IMR-90 (cell line): ENCODE results near the gene SNRNP25.

Experiments used
- BHLHE40 ChIP-seq: fragments of 150-350 bp; IDR thresholded peaks from 2 replicates; pipeline ENCODE4 v1.6.1; 2016; ENCODE audit warnings: mild to moderate bottlenecking, low read depth, low read length
- CHD1 ChIP-seq: IDR thresholded peaks from 2 replicates; pipeline ENCODE4 v1.6.1; 2012; ENCODE audit warnings: low read depth, low read length, improper control_type of control experiment
- MAFK ChIP-seq: IDR thresholded peaks from 2 replicates; pipeline ENCODE4 v1.6.1; 2012; ENCODE audit warnings: low read depth, low read length, improper control_type of control experiment
- MXI1 ChIP-seq: IDR thresholded peaks from 2 replicates; pipeline ENCODE4 v1.6.1; 2012; ENCODE audit warnings: low read depth, mild to moderate bottlenecking, low read length, moderate library complexity, borderline replicate concordance
- POLR2A ChIP-seq: IDR thresholded peaks from 2 replicates; pipeline ENCODE4 v1.6.1; 2012; ENCODE audit warnings: mild to moderate bottlenecking, low read depth, low read length
- RAD21 ChIP-seq: IDR thresholded peaks from 2 replicates; pipeline ENCODE4 v1.6.1; 2012; ENCODE audit warnings: low read length, improper control_type of control experiment
- RCOR1 ChIP-seq: IDR thresholded peaks from 2 replicates; pipeline ENCODE4 v1.6.1; 2012; ENCODE audit warnings: mild to moderate bottlenecking, low read length, improper control_type of control experiment; ENCODE audit not compliant: insufficient replicate concordance
- RFX5 ChIP-seq: IDR thresholded peaks from 2 replicates; pipeline ENCODE4 v1.8.0; 2012; ENCODE audit warnings: low read depth, mild to moderate bottlenecking, low read length, moderate library complexity
- SMC3 ChIP-seq: fragments of 150-350 bp; IDR thresholded peaks from 2 replicates; pipeline ENCODE4 v1.6.1; 2016; ENCODE audit warnings: low read depth, mild to moderate bottlenecking, antibody characterized with exemption, low read length, moderate library complexity
- TF ChIP-seq, protein P1 (sequence below): conservative IDR thresholded peaks from 2 replicates; pipeline ENCODE4 v1.5.1; 2012; ENCODE audit warnings: mild to moderate bottlenecking, low read depth, low read length, improper control_type of control experiment

- TF ChIP-seq MXI1: no peak
- TF ChIP-seq, protein P1, sequence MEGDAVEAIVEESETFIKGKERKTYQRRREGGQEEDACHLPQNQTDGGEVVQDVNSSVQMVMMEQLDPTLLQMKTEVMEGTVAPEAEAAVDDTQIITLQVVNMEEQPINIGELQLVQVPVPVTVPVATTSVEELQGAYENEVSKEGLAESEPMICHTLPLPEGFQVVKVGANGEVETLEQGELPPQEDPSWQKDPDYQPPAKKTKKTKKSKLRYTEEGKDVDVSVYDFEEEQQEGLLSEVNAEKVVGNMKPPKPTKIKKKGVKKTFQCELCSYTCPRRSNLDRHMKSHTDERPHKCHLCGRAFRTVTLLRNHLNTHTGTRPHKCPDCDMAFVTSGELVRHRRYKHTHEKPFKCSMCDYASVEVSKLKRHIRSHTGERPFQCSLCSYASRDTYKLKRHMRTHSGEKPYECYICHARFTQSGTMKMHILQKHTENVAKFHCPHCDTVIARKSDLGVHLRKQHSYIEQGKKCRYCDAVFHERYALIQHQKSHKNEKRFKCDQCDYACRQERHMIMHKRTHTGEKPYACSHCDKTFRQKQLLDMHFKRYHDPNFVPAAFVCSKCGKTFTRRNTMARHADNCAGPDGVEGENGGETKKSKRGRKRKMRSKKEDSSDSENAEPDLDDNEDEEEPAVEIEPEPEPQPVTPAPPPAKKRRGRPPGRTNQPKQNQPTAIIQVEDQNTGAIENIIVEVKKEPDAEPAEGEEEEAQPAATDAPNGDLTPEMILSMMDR: no peak
- peak; percentile 24; the same call in 1 of the 2 replicates for TF ChIP-seq RAD21
- TF ChIP-seq RCOR1: peak; percentile 84
- TF ChIP-seq POLR2A: peak; percentile 57; the same call in 1 of the 2 replicates
- no peak for TF ChIP-seq MAFK
- TF ChIP-seq RFX5: no peak
- TF ChIP-seq SMC3: peak; percentile 7; the same call in 1 of the 2 replicates
- no peak for TF ChIP-seq CHD1
- peak; percentile 49; the same call in 1 of the 2 replicates for TF ChIP-seq BHLHE40
Observed at GRCh38 chr16:84718-85406, 31.2 kb downstream of the SNRNP25 start.
